HUES48 (cell line): ENCODE results near the gene CCDC7.
"Not testable (repeated sequence)": the region's sequence is repeated elsewhere in the genome, so short reads cannot be mapped to it uniquely, and the experiment has no call there.

ENCODE experiments used
- H3K27ac ChIP-seq: one replicate; pipeline ENCODE4 v1.7.0; 2013; ENCODE audit warnings: low read depth, low read length, inconsistent platforms
- H3K27me3 ChIP-seq: 2 replicates; pipeline ENCODE4 v1.6.1; 2013; ENCODE audit warnings: mild to moderate bottlenecking, low read length; ENCODE audit not compliant: control insufficient read depth, insufficient read depth
- H3K36me3 ChIP-seq: 2 replicates; pipeline ENCODE4 v1.6.1; 2013; ENCODE audit warnings: low read length; ENCODE audit not compliant: control insufficient read depth, insufficient read depth
- H3K4me1 ChIP-seq: 2 replicates; pipeline ENCODE4 v1.6.1; 2013; ENCODE audit warnings: mild to moderate bottlenecking, low read length; ENCODE audit not compliant: control insufficient read depth, insufficient read depth
- H3K4me3 ChIP-seq: 2 replicates; pipeline ENCODE4 v1.5.1; 2013; ENCODE audit warnings: mild to moderate bottlenecking, low read depth, low read length
- H3K9ac ChIP-seq: 2 replicates; pipeline ENCODE4 v1.6.1; 2013; ENCODE audit warnings: mild to moderate bottlenecking, low read depth, low read length, moderate library complexity
- H3K9me3 ChIP-seq: 2 replicates; pipeline ENCODE4 v1.6.1; 2013; ENCODE audit warnings: low read length; ENCODE audit not compliant: control insufficient read depth, insufficient read depth

The CCDC7 gene

DNA sequence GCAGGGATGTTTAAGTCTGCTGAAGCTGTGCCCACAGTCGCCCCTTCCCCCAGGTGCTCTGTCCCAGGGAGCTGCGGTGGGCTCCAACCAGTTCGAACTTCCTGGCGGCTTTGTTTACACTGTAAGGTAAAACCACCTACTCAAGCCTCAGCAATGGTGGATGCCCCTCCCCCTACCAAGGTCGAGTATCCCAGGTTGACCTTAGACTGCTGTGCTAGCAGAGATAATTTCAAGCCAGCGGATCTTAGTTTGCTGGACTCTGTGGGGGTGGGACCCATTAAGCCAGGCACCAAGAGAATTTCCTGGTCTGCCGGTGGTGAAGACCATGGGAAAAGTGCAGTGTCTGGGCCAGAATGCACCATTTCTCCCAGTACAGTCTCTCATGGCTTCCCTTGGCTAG lies 56.0 kb downstream of the CCDC7 start:
- H3K4me1 ChIP-seq, result no peaks in the 10 kb centered on the region
- H3K36me3 ChIP-seq, result no peaks in the 10 kb centered on the region
- no peak overlapping the region for H3K27ac ChIP-seq

GRCh38 chr10:32505762-32506420 lies 60.0 kb downstream of the CCDC7 start:
- not testable (repeated sequence) for H3K36me3 ChIP-seq, H3K4me1 ChIP-seq, H3K27ac ChIP-seq, H3K4me3 ChIP-seq, H3K27me3 ChIP-seq, H3K9ac ChIP-seq
- H3K9me3 ChIP-seq, result peaks cover 26% of the 10 kb centered on the region

More for the DNA sequence above, 56.0 kb downstream of the CCDC7 start:
- Histone ChIP-seq H3K9me3 (peaks cover 26% of the 10 kb centered on the region), H3K27me3 (no peaks in the 10 kb centered on the region), H3K4me3 (no peak overlapping the region), H3K9ac (no peak overlapping the region)

GRCh38 chr10:32511599-32511998 lies 65.7 kb downstream of the CCDC7 start:
- Histone ChIP-seq H3K9me3 (peaks cover 2% of the 10 kb centered on the region), H3K9ac (no peak overlapping the region), H3K4me3 (no peak overlapping the region), H3K27ac (no peak overlapping the region), H3K4me1 (no peaks in the 10 kb centered on the region), H3K36me3 (no peaks in the 10 kb centered on the region), H3K27me3 (no peaks in the 10 kb centered on the region)

DNA sequence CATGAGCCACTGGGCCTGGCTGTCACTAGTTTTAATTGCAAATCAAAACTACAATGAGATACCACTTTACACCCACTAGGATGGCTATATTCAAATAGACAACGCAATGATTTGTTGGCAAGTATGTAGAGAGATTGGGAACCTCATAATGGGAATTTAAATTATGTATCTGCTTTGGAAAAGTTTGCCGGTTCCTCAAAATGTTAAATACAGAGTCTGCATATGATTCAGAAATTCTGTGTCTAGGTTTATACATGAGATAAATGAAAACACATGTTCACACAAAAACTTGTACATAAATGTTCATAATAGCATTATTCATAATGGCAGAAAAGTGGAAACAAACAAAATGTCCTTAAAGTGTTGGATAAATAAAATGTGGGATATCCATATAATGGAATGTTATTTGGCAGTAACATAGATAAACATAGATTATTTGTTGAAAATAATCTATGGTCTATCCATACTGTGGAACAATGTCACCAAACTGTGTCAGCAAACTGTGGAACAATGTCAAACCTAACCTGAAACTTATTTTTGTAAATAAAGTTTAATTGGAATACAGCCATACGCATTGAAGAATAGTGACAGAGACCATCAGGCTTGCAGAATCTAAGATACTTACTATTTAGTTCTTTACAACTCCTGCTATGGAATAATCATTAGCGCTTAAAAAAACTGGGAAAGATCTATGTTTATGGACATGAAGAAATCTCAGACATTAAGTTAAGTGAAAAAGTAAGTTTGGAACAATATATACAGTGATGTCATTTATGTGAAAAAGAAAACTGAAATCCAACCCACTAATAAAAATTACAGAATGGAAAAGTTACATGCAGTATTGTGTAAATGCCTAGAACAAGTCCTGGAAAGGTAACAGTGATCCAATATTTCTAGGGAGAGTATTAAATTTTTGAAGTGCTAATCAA lies 70.9 kb downstream of the CCDC7 start:
- Histone ChIP-seq H3K4me3 (no peak overlapping the region), H3K4me1 (no peaks in the 10 kb centered on the region), H3K9ac (no peak overlapping the region), H3K27me3 (no peaks in the 10 kb centered on the region), H3K36me3 (no peaks in the 10 kb centered on the region), H3K27ac (no peak overlapping the region), H3K9me3 (peaks cover 8% of the 10 kb centered on the region)

DNA sequence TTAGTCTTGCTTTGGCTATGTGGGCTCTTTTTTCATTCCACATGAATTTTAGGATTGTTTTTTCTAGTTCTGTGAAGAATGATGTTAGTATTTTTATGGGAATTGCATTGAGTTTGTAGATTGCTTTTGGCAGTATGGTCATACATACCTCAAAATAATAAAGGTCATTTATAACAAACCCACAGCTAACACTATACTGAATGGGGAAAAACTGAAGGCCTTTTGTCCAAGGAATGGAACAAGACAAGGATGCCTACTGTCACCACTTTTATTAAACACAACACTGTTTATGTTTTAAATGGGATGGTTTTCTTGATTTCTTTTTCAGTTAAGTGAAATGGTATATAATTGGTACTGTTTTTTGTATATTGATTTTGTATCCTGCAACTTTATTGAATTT lies 84.3 kb downstream of the CCDC7 start:
- Histone ChIP-seq H3K9me3 (no peaks in the 10 kb centered on the region), H3K4me1 (no peaks in the 10 kb centered on the region), H3K27ac (no peak overlapping the region), H3K9ac (no peak overlapping the region), H3K36me3 (no peaks in the 10 kb centered on the region), H3K4me3 (no peak overlapping the region), H3K27me3 (no peaks in the 10 kb centered on the region)

DNA sequence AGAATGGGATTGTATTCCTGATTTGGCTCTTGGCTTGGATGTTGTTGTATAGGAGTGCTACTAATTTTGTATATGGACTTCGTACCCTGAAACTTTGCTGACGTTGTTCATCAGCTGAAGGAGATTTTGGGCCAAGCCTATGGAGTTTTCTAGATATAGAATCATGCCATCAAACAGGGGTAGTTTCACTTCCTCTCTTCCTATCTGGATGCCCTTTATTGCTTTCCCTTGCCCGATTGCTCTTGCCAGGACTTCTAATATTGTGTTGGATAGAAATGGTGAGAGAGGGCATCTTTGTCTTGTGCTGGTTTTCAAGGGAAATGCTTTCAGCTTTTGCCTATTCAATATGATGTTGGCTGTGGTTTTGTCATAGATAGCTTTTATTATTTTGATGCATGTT lies 92.3 kb downstream of the CCDC7 start:
- Histone ChIP-seq H3K36me3 (no peaks in the 10 kb centered on the region), H3K9ac (no peak overlapping the region), H3K27me3 (no peaks in the 10 kb centered on the region), H3K4me1 (no peaks in the 10 kb centered on the region), H3K4me3 (no peak overlapping the region), H3K27ac (no peak overlapping the region), H3K9me3 (0 out of 2 replicates have a peak, but pooled peaks cover 2% of the 10 kb centered on the region)

DNA sequence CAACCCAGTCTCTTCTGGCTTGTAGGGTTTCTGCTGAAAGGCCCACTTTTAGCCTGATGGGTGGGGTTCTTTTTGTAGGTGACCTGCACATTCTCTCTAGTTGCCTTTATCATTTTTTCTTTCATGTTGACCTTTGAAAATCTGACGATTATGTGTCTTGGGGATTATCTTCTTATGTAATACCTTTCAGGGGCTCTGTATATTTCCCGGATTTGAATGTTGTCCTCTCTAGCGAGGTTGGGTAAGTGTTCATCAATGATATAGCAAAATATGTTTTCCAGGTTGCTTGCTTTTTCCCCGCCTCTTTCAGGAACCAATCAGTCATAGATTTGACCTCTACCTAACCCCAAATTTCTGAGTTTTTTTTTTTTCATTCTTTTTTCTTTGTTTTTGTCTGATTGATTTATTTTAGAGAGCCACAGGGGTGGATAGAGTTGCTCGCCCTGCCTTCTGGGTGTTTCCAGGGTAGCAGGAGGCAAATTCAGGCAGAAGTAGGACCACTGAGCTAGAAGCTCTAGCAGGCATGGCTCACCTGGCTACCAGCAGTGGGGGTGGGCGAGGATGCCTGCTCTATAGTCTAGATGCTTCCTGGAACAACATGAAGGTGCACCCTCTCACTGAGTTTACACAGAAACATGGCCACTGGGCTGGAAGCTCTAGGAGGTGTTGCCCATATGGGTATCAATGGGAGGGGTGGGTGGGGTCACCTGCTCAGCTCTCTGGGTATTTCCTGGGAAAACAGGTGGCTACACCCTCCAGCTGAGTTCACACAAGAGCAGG lies 94.9 kb downstream of the CCDC7 start:
- H3K4me1 ChIP-seq, result no peaks in the 10 kb centered on the region

DNA sequence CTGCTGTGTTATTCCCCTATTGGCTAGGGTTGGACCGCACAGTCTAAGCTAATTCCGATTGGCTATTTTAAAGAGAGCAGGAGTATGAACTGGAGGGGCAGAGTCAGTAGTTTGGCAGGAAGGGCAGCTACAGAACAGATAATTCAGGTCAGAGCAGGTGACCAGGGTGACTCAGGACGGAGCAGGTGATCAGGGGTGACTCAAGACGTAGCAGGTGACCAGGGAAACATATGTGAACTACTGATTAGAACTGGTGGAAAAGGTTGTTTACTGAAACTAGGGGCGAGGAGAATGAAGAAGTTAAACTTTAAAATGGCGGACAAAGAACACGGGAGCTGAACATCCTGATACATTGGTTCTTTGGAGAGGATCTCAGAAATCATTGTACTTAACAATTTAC lies 102.3 kb downstream of the CCDC7 start:
- H3K4me1 ChIP-seq, result no peaks in the 10 kb centered on the region
- H3K27ac ChIP-seq, result no peak overlapping the region
- H3K9me3 ChIP-seq, result no peaks in the 10 kb centered on the region
- H3K27me3 ChIP-seq, result no peaks in the 10 kb centered on the region
- no peak overlapping the region for H3K9ac ChIP-seq
- no peak overlapping the region for H3K4me3 ChIP-seq
- no peaks in the 10 kb centered on the region for H3K36me3 ChIP-seq

More for the DNA sequence above, 94.9 kb downstream of the CCDC7 start:
- no peaks in the 10 kb centered on the region for H3K36me3 ChIP-seq
- 0 out of 2 replicates have a peak, but pooled peaks cover 2% of the 10 kb centered on the region for H3K9me3 ChIP-seq
- no peak overlapping the region for H3K9ac ChIP-seq
- no peak overlapping the region for H3K4me3 ChIP-seq
- no peak overlapping the region for H3K27ac ChIP-seq
- H3K27me3 ChIP-seq, result no peaks in the 10 kb centered on the region

GRCh38 chr10:32556783-32557395 lies 110.9 kb downstream of the CCDC7 start:
- Histone ChIP-seq H3K27me3 (no peaks in the 10 kb centered on the region), H3K36me3 (no peaks in the 10 kb centered on the region), H3K9ac (no peak overlapping the region), H3K4me1 (no peaks in the 10 kb centered on the region), H3K27ac (no peak overlapping the region), H3K9me3 (peaks cover 8% of the 10 kb centered on the region), H3K4me3 (no peak overlapping the region)

GRCh38 chr10:32562695-32563094 lies 116.8 kb downstream of the CCDC7 start:
- not testable (repeated sequence) for H3K27me3 ChIP-seq, H3K27ac ChIP-seq, H3K9me3 ChIP-seq, H3K4me1 ChIP-seq, H3K4me3 ChIP-seq, H3K9ac ChIP-seq, H3K36me3 ChIP-seq
